MM.1S (cell line): ENCODE results near the gene CTTNBP2NL.

Experiments used
- DNase-seq: peaks from one replicate; pipeline ENCODE4 v3.0.0-alpha.2; 2015
- H2AFZ ChIP-seq: fragments of 300-600 bp; sonication (generic); 2 replicates; pipeline ENCODE4 v1.6.0; 2016; ENCODE audit warnings: antibody characterized with exemption, low read length
- H3F3A ChIP-seq: fragments of 300-600 bp; sonication (generic); 2 replicates; pipeline ENCODE4 v1.6.1; 2016; ENCODE audit warnings: mild to moderate bottlenecking, antibody characterized with exemption, low read length, moderate library complexity, mixed read lengths; ENCODE audit not compliant: insufficient read depth
- H3K27ac ChIP-seq: fragments of 300-600 bp; sonication (generic); 2 replicates; pipeline ENCODE4 v1.5.1; 2016; ENCODE audit warnings: mild to moderate bottlenecking, low read length
- H3K27me3 ChIP-seq: fragments of 300-600 bp; sonication (generic); replicated peaks from 2 replicates; pipeline ENCODE4 v1.6.0; 2016; ENCODE audit warnings: low read length; ENCODE audit not compliant: insufficient read depth
- H3K36me3 ChIP-seq: fragments of 300-600 bp; sonication (generic); replicated peaks from 2 replicates; pipeline ENCODE4 v1.6.1; 2016; ENCODE audit warnings: mild to moderate bottlenecking, low read length, mixed read lengths; ENCODE audit not compliant: insufficient read depth
- H3K4me1 ChIP-seq: fragments of 300-600 bp; sonication (generic); 2 replicates; pipeline ENCODE4 v1.6.1; 2016; ENCODE audit warnings: low read length, mixed read lengths
- H3K4me2 ChIP-seq: fragments of 300-600 bp; sonication (generic); 2 replicates; pipeline ENCODE4 v1.6.0; 2016; ENCODE audit warnings: low read depth, low read length
- H3K4me3 ChIP-seq: fragments of 300-600 bp; sonication (generic); 2 replicates; pipeline ENCODE4 v1.5.1; 2016; ENCODE audit warnings: low read length, mixed read lengths
- H3K79me2 ChIP-seq: fragments of 300-600 bp; sonication (generic); 2 replicates; pipeline ENCODE4 v1.6.1; 2016; ENCODE audit warnings: mixed run types, low read length, mixed read lengths
- H3K9ac ChIP-seq: fragments of 300-600 bp; sonication (generic); 2 replicates; pipeline ENCODE4 v1.6.1; 2016; ENCODE audit warnings: low read length, mixed read lengths
- H3K9me2 ChIP-seq: fragments of 300-600 bp; sonication (generic); replicated peaks from 2 replicates; pipeline ENCODE4 v1.6.1; 2016; ENCODE audit warnings: mild to moderate bottlenecking, low read length, mixed read lengths; ENCODE audit not compliant: insufficient read depth
- H3K9me3 ChIP-seq: fragments of 300-600 bp; sonication (generic); replicated peaks from 2 replicates; pipeline ENCODE4 v1.6.1; 2016; ENCODE audit warnings: mild to moderate bottlenecking, low read length, mixed read lengths; ENCODE audit not compliant: insufficient read depth
- H4K20me1 ChIP-seq: fragments of 300-600 bp; sonication (generic); 2 replicates; pipeline ENCODE4 v1.6.1; 2016; ENCODE audit warnings: mild to moderate bottlenecking, low read length, moderate library complexity, mixed read lengths; ENCODE audit not compliant: insufficient read depth
- CTCF ChIP-seq: fragments of 300-600 bp; sonication (generic); IDR thresholded peaks from 2 replicates; pipeline ENCODE4 v1.5.1; 2016; ENCODE audit warnings: antibody characterized with exemption, low read length, mixed read lengths
- EZH2 ChIP-seq: fragments of 300-600 bp; sonication (generic); optimal IDR thresholded peaks from 2 replicates; pipeline ENCODE3; 2017; ENCODE audit warnings: low read depth, mild to moderate bottlenecking, antibody characterized with exemption, low read length, mixed read lengths
- EZH2phosphoT487 ChIP-seq: fragments of 300-600 bp; sonication (generic); IDR thresholded peaks from 2 replicates; pipeline ENCODE4 v1.6.1; 2018; ENCODE audit warnings: antibody characterized with exemption, low read length

CTTNBP2NL gene

DNA sequence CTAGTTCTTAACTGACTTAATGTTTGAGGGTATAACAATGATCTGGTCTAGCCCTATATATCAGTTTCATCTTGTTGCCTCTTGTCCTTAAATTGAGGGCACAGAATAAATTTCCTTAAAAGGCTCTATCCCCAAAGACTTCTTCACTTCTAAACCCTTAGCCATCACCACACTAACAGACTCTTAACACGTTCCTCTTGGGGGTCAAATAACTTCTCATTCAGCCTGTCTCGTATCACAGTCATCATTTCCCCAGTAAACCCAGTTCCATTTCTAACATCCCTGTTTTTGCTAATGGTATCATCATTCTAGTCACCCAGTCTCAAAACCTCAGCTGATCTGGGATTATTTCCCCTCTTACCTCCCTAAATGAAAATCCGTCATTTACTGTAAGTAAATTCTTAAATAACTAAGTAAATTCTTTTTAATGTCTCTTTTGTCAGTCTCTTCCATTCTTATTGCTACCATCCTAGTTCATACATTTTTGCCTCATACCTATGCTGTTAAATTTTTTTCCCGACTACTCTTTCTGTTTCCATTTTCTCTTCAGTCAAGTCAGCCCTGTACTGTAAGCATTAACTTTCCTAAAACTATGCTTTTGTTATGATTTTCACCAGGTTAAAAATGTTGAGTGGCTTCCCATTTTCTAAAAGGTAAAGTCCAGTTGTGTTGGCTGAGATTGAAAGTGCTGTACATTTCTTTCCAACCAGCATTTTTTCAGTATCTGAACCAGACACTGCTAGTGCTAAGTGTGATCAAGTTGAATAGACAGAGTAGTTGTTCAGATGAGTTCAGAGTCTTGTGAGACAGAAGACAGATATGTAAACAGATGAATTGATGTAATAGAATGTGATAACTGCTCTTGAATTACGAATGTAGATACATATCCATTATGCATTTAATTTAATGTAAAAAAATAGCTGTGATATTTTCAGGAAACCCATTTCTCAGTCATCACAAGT lies 6.9 kb downstream of the CTTNBP2NL start:
- Histone ChIP-seq H3K9me3 (no peaks in the 10 kb centered on the region), H3K79me2 (no peaks in the 10 kb centered on the region), H3K36me3 (no peaks in the 10 kb centered on the region), H3K4me1 (no peaks in the 10 kb centered on the region), H3K27ac (no peak overlapping the region), H3K4me3 (no peak overlapping the region), H3K4me2 (no peak overlapping the region), H4K20me1 (no peaks in the 10 kb centered on the region), H3F3A (no peaks in the 10 kb centered on the region), H3K9me2 (no peaks in the 10 kb centered on the region), H3K9ac (no peak overlapping the region), H2AFZ (no peak overlapping the region), H3K27me3 (no peaks in the 10 kb centered on the region)
- DNase-seq: no peak
- TF ChIP-seq CTCF (no peak), EZH2 (no peak)

- no peak for DNase-seq
- no peaks in the 10 kb centered on the region for H3K4me1 ChIP-seq
- no peak overlapping the region for H3K4me3 ChIP-seq
- H3K27ac ChIP-seq: no peak overlapping the region
- H3F3A ChIP-seq: no peaks in the 10 kb centered on the region
- no peaks in the 10 kb centered on the region for H3K79me2 ChIP-seq
- H4K20me1 ChIP-seq: no peaks in the 10 kb centered on the region
- no peak overlapping the region for H3K9ac ChIP-seq
- H3K9me2 ChIP-seq: no peaks in the 10 kb centered on the region
- no peaks in the 10 kb centered on the region for H3K27me3 ChIP-seq
- no peak overlapping the region for H3K4me2 ChIP-seq
- TF ChIP-seq EZH2phosphoT487 (no peak), EZH2 (no peak), CTCF (no peak)
- no peaks in the 10 kb centered on the region for H3K9me3 ChIP-seq
- H2AFZ ChIP-seq: no peak overlapping the region
- H3K36me3 ChIP-seq: no peaks in the 10 kb centered on the region
Measured at GRCh38 chr1:112406771-112407170, 10.8 kb downstream of the CTTNBP2NL start.

- H3K4me2 ChIP-seq: no peak overlapping the region
- no peaks in the 10 kb centered on the region for H3K9me2 ChIP-seq
- H2AFZ ChIP-seq: no peak overlapping the region
- no peaks in the 10 kb centered on the region for H3F3A ChIP-seq
- no peaks in the 10 kb centered on the region for H3K27me3 ChIP-seq
- no peaks in the 10 kb centered on the region for H3K79me2 ChIP-seq
- DNase-seq: no peak
- TF ChIP-seq EZH2phosphoT487 (no peak), CTCF (no peak), EZH2 (no peak)
- H3K36me3 ChIP-seq: no peaks in the 10 kb centered on the region
- H3K9ac ChIP-seq: no peak overlapping the region
- H3K27ac ChIP-seq: no peak overlapping the region
- H3K4me1 ChIP-seq: no peaks in the 10 kb centered on the region
- no peak overlapping the region for H3K4me3 ChIP-seq
- no peaks in the 10 kb centered on the region for H3K9me3 ChIP-seq
- H4K20me1 ChIP-seq: no peaks in the 10 kb centered on the region
Measured at GRCh38 chr1:112409414-112409813, 13.4 kb downstream of the CTTNBP2NL start.
